Activated T-cell treated with anti-CD3 and anti-CD28 coated beads, Interleukin-2, amount 50 U/mL, for 48 hours (primary cell): ENCODE results near the gene TOR2A.

Experiments used
- DNase-seq, 2 experiments: peaks; one replicate each; pipeline ENCODE4 v3.0.0-alpha.2; 2020

TOR2A gene

DNA sequence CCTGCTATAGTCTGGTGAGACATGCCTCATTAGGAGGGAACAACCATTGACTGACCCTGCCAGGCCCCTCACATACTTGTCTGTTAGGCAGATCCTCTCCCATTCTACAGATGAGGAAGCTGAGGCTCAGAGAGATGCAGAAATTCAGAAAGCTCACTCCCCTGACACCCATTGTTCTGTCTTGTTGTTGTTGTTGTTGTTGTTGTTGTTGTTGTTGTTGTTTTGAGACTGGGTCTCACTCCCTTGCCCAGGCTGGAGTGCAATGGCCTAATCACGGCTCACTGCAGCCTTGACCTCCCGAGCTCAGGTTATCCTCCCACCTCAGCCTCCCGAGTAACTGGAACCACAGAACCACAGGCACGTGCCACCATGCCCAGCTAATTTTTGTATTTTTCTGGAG, 41.4 kb downstream of the TOR2A start:
- DNase-seq = no peak

DNA sequence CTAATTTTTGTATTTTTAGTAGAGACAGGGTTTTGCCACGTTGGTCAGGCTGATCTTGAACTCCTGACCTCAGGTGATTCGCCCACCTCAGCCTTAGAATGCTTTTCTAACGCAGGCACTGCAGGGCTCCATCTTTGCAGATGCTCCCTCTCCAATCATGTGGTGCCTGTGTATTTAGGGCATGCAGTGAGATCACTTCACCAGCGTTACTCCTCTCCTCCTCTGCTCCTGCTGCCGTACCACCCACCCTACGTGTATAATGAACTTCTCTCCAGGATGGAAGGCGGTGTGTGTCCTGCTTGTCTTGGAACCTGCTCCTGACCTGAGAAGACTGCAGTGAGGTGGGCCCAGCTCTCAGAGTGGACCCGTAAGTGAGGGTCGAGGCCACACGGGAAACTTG, 42.0 kb downstream of the TOR2A start:
- no peak for DNase-seq

DNA sequence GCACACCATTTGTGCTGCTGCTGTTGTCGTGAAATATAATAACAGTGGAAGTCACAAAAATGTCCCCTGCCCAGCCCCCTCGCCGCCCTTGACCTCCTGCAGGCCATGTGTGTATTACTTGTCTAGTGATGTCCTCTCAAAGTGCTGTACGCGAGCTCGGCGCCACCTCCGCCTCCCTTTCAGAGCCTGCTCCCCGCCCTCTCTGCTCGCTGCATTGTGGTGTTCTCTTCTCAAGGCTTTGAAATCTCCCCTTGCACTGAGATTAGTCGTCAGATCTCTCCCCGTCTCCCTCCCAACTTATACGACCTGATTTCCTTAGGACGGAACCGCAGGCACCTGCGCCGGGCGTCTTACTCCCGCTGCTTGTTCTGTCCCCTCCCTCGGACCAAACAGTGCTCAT, 43.0 kb downstream of the TOR2A start:
- DNase-seq = no peak

DNA sequence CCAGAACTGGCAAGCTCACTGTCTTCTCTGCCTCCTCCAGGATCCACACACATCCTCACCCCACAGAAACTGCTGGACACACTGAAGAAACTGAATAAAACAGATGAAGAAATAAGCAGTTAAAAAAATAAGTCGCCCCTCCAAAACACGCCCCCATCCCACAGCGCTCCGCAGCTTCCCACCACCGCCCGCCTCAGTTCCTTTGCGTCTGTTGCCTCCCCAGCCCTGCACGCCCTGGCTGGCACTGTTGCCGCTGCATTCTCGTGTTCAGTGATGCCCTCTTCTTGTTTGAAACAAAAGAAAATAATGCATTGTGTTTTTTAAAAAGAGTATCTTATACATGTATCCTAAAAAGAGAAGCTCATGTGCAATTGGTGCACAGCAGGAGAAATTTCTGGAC, 44.4 kb downstream of the TOR2A start:
- DNase-seq = no peak

DNA sequence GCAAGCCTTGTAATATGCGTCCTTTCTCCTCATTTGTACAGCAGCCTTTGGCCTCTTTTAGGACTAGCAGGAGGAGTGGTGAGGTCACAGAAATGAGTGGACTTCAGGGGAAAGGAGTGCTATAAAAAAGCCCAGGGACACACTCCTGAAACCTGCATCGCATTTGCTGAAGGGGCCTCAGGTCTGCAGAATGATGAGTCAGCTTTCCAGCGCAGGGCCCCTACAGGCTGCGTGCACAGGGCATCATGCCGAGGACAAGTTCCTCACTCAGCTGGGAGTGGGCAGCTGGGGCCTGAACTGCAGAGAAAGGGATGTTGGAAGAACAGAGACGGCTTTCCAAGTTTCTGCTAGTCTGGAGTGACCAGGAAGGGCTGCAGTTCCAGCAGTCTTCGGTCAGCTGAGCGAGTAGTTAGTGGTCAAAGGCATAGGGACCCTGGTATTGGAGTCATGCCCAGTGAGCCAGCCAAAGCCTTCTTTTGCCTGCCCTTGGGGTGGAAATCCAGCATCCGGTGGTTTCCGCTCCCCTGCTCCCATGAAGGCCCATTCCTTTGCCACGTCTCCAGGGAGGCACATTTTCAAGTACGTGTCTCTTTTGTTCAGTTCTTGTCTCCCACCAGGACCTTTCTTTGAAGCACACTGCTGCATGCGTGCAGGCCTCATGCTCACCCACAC, 45.6 kb downstream of the TOR2A start:
- DNase-seq = no peak

DNA sequence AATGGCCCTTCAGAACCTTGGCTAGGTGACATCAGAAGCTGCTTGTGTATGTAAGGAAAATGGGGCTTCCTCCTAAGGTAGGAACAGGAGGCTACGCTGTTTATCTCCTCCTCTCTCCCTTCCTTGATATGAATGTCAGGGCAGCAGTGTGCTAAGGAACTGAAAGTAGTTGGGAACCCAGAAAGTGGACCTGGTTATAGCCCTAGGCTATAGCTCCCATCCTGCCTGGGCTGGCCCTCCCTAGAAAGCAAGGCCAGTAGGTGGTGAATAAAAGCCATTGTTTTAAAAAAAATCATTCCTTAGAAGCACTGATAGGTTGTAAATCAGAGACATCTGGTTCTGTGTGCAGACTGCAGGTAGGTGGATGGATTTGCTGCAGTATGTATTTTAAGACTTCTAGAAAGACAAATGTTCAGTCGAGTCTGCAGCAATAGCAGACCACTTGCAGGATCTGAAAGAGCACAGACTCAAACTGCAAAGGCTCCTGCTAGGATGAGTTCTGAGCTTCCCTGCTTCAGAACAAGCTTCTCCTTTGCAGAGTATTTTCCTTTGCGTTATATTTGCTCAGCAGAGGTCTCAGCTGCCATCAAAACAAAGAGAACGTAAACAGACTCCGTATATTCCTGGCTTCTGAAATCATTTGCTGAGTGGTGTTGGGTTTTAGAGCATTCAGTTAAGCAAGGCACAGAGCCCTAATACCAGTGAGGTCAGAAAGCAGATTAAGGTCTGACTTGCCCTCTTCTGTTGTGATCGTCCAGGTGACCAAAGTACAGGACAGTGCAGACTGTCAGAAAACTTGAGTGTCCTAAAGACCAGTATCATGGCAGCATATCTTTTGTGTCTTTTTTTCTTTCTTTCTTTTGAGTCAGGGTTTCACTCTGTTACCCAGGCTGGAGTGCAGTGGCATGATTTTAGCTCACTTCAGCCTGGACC, 48.4 kb downstream of the TOR2A start:
- no peak for DNase-seq

DNA sequence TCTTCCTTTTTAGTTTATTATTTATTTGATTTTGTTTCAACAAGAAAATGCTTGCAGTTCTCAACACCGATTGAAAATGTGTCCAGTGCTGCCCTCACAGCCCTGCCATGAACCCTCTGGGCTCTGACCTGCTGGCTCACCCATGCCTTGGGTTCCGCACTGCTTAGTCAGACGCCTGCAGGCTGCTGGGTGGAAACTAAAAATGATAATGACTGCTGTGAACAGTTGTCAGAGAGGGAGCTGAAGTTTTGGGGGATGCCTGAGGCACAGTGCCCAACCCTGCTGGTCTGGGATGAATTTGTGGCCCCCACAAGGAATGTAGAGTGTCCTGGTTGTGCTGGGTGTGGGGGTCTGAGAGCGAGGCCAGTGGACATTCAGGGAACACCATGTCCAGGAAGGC, 50.5 kb downstream of the TOR2A start:
- DNase-seq = no peak

DNA sequence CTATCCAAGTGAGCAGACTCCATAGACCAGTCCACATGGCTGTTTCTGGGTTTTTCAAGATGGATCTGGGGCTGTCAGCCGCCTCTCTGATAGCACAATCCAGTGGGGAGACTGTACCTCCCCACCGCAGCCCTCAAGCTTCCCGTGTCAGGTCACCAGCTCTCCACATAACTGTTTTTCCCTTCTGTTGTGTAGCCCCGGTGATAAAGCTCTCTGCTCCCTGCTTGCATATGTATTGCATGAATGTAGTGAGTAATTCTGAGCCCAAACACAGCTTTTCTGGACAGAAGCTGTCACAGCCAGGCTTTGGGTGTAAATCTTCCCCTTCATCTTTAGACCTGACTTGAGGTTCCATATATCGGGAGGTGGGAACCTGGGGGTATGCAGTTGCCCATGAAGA, 51.4 kb downstream of the TOR2A start:
- DNase-seq = no peak

DNA sequence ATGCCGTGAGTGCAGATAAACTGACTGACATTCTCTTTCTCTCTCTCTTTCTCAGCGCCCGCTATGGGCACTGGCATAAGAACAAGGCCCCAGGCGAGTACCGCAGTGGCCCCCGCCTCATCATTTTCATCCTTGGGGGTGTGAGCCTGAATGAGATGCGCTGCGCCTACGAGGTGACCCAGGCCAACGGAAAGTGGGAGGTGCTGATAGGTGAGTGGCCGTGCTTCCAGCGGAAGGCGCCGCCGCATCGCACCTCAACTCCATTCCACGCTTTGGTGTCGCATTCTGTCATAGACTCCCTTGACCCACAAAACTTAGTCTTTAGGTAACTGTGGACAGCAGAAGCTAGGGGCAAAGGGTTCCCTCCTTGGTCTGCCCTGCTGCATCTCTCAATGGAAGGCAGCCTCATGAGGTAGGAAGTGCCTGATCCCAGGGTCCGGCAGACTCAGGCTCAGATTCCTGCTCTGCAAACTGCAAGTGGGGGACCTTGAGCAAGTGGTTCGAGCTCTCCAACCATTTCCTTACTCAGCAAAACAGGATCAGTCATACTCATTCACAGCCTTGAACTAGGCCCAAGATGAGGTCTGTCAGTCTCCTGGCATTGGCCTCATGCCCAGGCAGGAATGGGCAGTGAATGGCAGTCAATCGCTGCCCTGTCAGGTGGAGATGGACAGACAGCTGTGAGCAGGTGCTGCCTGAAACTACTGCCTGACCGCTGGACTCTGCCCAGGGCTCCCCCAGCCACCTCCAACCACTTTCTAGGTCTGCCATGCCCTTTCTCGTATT, 52.5 kb downstream of the TOR2A start:
- no peak for DNase-seq
